Neutrophil (primary cell): ENCODE measurements around the gene MESP1.

Experiments
- H3K27ac ChIP-seq: fragments of 200-600 bp; sonication (generic); 2 replicates; pipeline ENCODE4 v1.5.1; 2016; ENCODE audit warnings: mild to moderate bottlenecking, moderate library complexity
- H3K27me3 ChIP-seq: fragments of 200-600 bp; sonication (generic); 2 replicates; pipeline ENCODE4 v1.6.0; 2016; ENCODE audit warnings: mild to moderate bottlenecking
- H3K36me3 ChIP-seq: fragments of 200-600 bp; sonication (generic); 2 replicates; pipeline ENCODE4 v1.5.1; 2017
- H3K4me1 ChIP-seq, 2 experiments: fragments of 200-600 bp in 1 of 2; sonication (generic) in 1 of 2; 1 replicate in 1 of 2; 2 replicates in 1 of 2; pipeline versions ENCODE4 v1.5.1 to v1.6.1; 2013 to 2016; ENCODE audit warnings: low read depth in 1 of 2, low read length in 1 of 2, mild to moderate bottlenecking in 1 of 2, moderate library complexity in 1 of 2; ENCODE audit not compliant: control insufficient read depth in 1 of 2, insufficient read depth in 1 of 2
- H3K4me3 ChIP-seq, 2 experiments: fragments of 200-600 bp in 1 of 2; sonication (generic) in 1 of 2; 1 replicate in 1 of 2; 2 replicates in 1 of 2; pipeline ENCODE4 v1.5.1; 2013 to 2016; ENCODE audit warnings: low read depth in 1 of 2, low read length in 1 of 2, mild to moderate bottlenecking in 1 of 2, moderate library complexity in 1 of 2
- H3K9me3 ChIP-seq: fragments of 200-600 bp; sonication (generic); 2 replicates; pipeline ENCODE4 v1.5.1; 2016
- CTCF ChIP-seq: fragments of 200-600 bp; sonication (generic); IDR thresholded peaks from 2 replicates; pipeline ENCODE4 v1.5.1; 2016; ENCODE audit warnings: antibody characterized with exemption

The MESP1 gene

GRCh38 chr15:89731275-89731674, 19.8 kb downstream of the MESP1 start:
- H3K36me3 ChIP-seq = no peaks in the 10 kb centered on the region

DNA sequence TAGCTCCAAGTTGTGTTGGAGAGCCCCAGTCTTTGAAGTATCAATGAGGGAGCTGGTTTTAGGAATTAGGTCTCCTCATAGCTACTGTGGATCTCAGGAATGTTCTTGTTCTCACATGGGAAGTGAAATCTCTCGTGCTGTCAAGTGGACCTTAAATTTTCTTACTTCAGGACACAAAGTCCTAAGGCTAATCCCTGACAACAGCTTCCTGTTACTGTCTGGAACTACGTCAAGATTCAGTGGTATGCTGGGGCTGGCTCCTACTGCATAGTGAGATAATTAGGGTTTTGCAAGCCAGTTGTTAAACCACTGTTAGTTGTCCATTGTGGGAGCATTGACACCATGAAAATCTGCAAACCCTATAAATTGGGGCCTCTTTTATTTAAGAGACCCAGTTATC, 22.8 kb downstream of the MESP1 start:
- Histone ChIP-seq H3K4me1 (no peaks in the 10 kb centered on the region), H3K4me3 (no peak overlapping the region), H3K27ac (no peak overlapping the region), H3K27me3 (no peaks in the 10 kb centered on the region), H3K9me3 (no peaks in the 10 kb centered on the region), H3K36me3 (no peaks in the 10 kb centered on the region)
- TF ChIP-seq CTCF = no peak

More at GRCh38 chr15:89731275-89731674, 19.8 kb downstream of the MESP1 start:
- Histone ChIP-seq H3K4me1 (no peaks in the 10 kb centered on the region), H3K9me3 (no peaks in the 10 kb centered on the region), H3K4me3 (no peak overlapping the region), H3K27me3 (no peaks in the 10 kb centered on the region), H3K27ac (no peak overlapping the region)
- TF ChIP-seq CTCF = no peak

DNA sequence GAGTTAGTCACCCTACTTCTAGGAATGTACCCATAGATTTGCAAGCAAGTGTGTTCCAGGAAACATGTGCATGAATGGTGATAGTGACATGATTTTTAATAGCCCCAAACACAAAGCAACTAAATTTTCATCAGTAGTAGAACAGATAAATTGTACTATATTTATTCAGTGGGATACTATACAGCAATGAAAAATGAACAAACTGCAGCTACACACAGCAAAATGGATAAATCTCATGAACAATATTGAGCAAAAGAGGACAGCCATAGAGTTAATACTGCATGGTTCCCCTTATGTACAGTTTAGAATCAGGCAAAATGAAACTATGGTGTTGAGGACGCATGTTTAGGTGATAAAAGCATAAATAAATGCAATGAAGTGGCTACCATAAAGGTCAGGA, 26.0 kb downstream of the MESP1 start:
- H3K4me1 ChIP-seq = no peaks in the 10 kb centered on the region
- no peaks in the 10 kb centered on the region for H3K27me3 ChIP-seq
- TF ChIP-seq CTCF = no peak
- H3K9me3 ChIP-seq = no peaks in the 10 kb centered on the region
- H3K4me3 ChIP-seq = no peak overlapping the region
- H3K27ac ChIP-seq = no peak overlapping the region
- H3K36me3 ChIP-seq = no peaks in the 10 kb centered on the region

GRCh38 chr15:89724621-89725020, 26.4 kb downstream of the MESP1 start:
- TF ChIP-seq CTCF = no peak
- Histone ChIP-seq H3K27ac (no peak overlapping the region), H3K4me1 (no peaks in the 10 kb centered on the region), H3K4me3 (no peak overlapping the region), H3K27me3 (no peaks in the 10 kb centered on the region), H3K36me3 (no peaks in the 10 kb centered on the region), H3K9me3 (no peaks in the 10 kb centered on the region)

- H3K36me3 ChIP-seq = no peaks in the 10 kb centered on the region
- no peaks in the 10 kb centered on the region for H3K27me3 ChIP-seq
- H3K9me3 ChIP-seq = no peaks in the 10 kb centered on the region
- no peak overlapping the region for H3K4me3 ChIP-seq
- no peak overlapping the region for H3K27ac ChIP-seq
- no peaks in the 10 kb centered on the region for H3K4me1 ChIP-seq
- TF ChIP-seq CTCF = no peak
Measured at GRCh38 chr15:89723031-89723430, 28.0 kb downstream of the MESP1 start.

DNA sequence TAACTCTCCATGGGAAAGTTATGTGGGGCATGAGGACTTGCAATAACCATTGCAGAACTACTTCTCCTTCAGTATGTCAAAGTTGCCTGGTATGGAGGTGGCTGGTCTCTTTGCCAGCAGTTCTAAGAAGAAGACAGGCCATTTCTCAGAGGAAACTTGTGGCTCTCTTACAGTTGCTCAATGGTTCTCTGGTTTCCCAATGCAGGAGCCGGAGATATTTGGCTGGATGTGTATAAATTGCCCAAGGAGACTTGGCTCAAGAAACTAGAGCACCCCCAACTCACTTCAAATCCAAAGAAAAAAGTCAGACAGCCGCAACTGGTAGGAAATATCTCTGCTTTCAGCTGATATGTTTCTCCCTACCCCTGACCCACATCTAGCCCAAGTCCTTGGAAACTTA, 36.3 kb downstream of the MESP1 start:
- TF ChIP-seq CTCF = no peak
- no peaks in the 10 kb centered on the region for H3K27me3 ChIP-seq
- H3K9me3 ChIP-seq = no peaks in the 10 kb centered on the region
- H3K4me3 ChIP-seq = no peak overlapping the region
- H3K27ac ChIP-seq = no peak overlapping the region
- H3K4me1 ChIP-seq = peaks cover 7 to 10% of the 10 kb centered on the region in 2 experiments
- no peaks in the 10 kb centered on the region for H3K36me3 ChIP-seq
